Cardiac muscle cell (in vitro differentiated cells and primary cell): ENCODE measurements around the gene RAD21L1. TPM values are rescaled to one million over a fixed set of nuclear protein-coding genes. Genes with fewer than 3 reads are reported as not detected.

Source experiments
- DNase-seq, 2 donors: peaks; one replicate each; pipeline versions ENCODE4 v3.0.0 to v3.0.0-alpha.2; 2010 to 2017; ENCODE audit warnings: low read depth in 1 of 2, low spot score in 1 of 2
- H3K27ac ChIP-seq: fragments of 200-600 bp; sonication (generic); 2 replicates; pipeline ENCODE4 v1.5.1; 2016
- H3K27me3 ChIP-seq: fragments of 200-600 bp; sonication (generic); 2 replicates; pipeline ENCODE4 v1.6.0; 2016; ENCODE audit warnings: control low read depth
- H3K36me3 ChIP-seq: fragments of 200-600 bp; sonication (generic); 2 replicates; pipeline ENCODE4 v1.5.1; 2016; ENCODE audit warnings: control low read depth
- H3K4me1 ChIP-seq: fragments of 200-600 bp; sonication (generic); 2 replicates; pipeline ENCODE4 v1.8.1; 2017; ENCODE audit warnings: low read depth, mild to moderate bottlenecking, mixed run types
- H3K4me3 ChIP-seq: fragments of 200-600 bp; sonication (generic); 2 replicates; pipeline ENCODE4 v1.5.1; 2016; ENCODE audit warnings: mild to moderate bottlenecking
- H3K9me3 ChIP-seq: fragments of 200-600 bp; sonication (generic); 2 replicates; pipeline ENCODE4 v1.5.1; 2017; ENCODE audit warnings: low read depth, mild to moderate bottlenecking, control low read depth
- CTCF ChIP-seq: IDR thresholded peaks from 2 replicates; pipeline ENCODE4 v1.5.1; 2012; ENCODE audit warnings: low read depth, mild to moderate bottlenecking, low read length
- polyA plus RNA-seq: library from polyadenylated mRNA; unstranded; fragments of >200 nt; fragmentation: Nextera tagmentation; extraction: Ambion mirVana; gene quantifications from 2 replicates; pipeline ENCODE4 v1.2.1, GENCODE V29; 2016
- total RNA-seq: library from RNA; depleted of rRNA; stranded (reverse); fragments of >200 nt; gene quantifications from 2 replicates; pipeline ENCODE4 v1.2.3, GENCODE V29; 2016

Gene RAD21L1
- total and polyA plus RNA-seq, 2 experiments from 2014 or later = 0.16 to 0.33 TPM

- no peaks in the 10 kb centered on the region for H3K9me3 ChIP-seq
- H3K27ac ChIP-seq = no peak overlapping the region
- no peaks in the 10 kb centered on the region for H3K27me3 ChIP-seq
- H3K36me3 ChIP-seq = no peaks in the 10 kb centered on the region
- H3K4me1 ChIP-seq = peaks cover 9% of the 10 kb centered on the region
- DNase-seq = no peak
- no peak for TF ChIP-seq CTCF
- no peak overlapping the region for H3K4me3 ChIP-seq
Measured at GRCh38 chr20:1252416-1252815, 26.6 kb downstream of the RAD21L1 start.

- no peaks in the 10 kb centered on the region for H3K27me3 ChIP-seq
- no peaks in the 10 kb centered on the region for H3K9me3 ChIP-seq
- H3K36me3 ChIP-seq = no peaks in the 10 kb centered on the region
- no peak for TF ChIP-seq CTCF
- DNase-seq = no peak
- H3K27ac ChIP-seq = no peak overlapping the region
- H3K4me3 ChIP-seq = no peak overlapping the region
- no peaks in the 10 kb centered on the region for H3K4me1 ChIP-seq
Measured at GRCh38 chr20:1254254-1254653, 28.4 kb downstream of the RAD21L1 start.

- H3K27ac ChIP-seq = no peak overlapping the region
- no peaks in the 10 kb centered on the region for H3K27me3 ChIP-seq
- no peak for DNase-seq
- H3K9me3 ChIP-seq = no peaks in the 10 kb centered on the region
- TF ChIP-seq CTCF = no peak
- no peaks in the 10 kb centered on the region for H3K4me1 ChIP-seq
- H3K4me3 ChIP-seq = no peak overlapping the region
- H3K36me3 ChIP-seq = no peaks in the 10 kb centered on the region
Measured at GRCh38 chr20:1255675-1256074, 29.8 kb downstream of the RAD21L1 start.

- Histone ChIP-seq H3K36me3 (no peaks in the 10 kb centered on the region), H3K4me1 (peaks cover 9% of the 10 kb centered on the region), H3K9me3 (no peaks in the 10 kb centered on the region), H3K27me3 (no peaks in the 10 kb centered on the region), H3K4me3 (no peak overlapping the region), H3K27ac (no peak overlapping the region)
- no peak for TF ChIP-seq CTCF
- peak in 1 of 2 donors; percentile 18 for DNase-seq
Measured at GRCh38 chr20:1263853-1264252, 38.0 kb downstream of the RAD21L1 start.

- DNase-seq = no peak
- Histone ChIP-seq H3K4me1 (peaks cover 9% of the 10 kb centered on the region), H3K27me3 (no peaks in the 10 kb centered on the region), H3K27ac (no peak overlapping the region), H3K4me3 (no peak overlapping the region), H3K36me3 (no peaks in the 10 kb centered on the region), H3K9me3 (no peaks in the 10 kb centered on the region)
- no peak for TF ChIP-seq CTCF
Measured at GRCh38 chr20:1264727-1265126, 38.9 kb downstream of the RAD21L1 start.
